Epithelial cell of proximal tubule (primary cell): ENCODE measurements around the gene ZCCHC24. TPM values are rescaled to one million over a fixed set of nuclear protein-coding genes. Genes with fewer than 3 reads are reported as not detected.

Source experiments
- DNase-seq: peaks from one replicate; pipeline ENCODE4 v3.0.0-alpha.2; 2011; ENCODE audit warnings: low read depth
- H3K4me3 ChIP-seq: 2 replicates; pipeline ENCODE4 v1.5.1; 2011; ENCODE audit warnings: low read depth, mild to moderate bottlenecking, low read length
- total RNA-seq: library from RNA; depleted of rRNA; stranded (reverse); fragments of >200 nt; gene quantifications from 2 replicates; pipeline ENCODE4 v1.2.3, GENCODE V29; 2015
- TF ChIP-seq, protein P1 (sequence below): conservative IDR thresholded peaks from 2 replicates; pipeline ENCODE4 v1.5.1; 2012; ENCODE audit warnings: low read depth, mild to moderate bottlenecking, low read length

The ZCCHC24 gene
- total RNA-seq, 1 donor from 2014 or later = 4.7 TPM

- DNase-seq = no peak
- TF ChIP-seq, protein P1, sequence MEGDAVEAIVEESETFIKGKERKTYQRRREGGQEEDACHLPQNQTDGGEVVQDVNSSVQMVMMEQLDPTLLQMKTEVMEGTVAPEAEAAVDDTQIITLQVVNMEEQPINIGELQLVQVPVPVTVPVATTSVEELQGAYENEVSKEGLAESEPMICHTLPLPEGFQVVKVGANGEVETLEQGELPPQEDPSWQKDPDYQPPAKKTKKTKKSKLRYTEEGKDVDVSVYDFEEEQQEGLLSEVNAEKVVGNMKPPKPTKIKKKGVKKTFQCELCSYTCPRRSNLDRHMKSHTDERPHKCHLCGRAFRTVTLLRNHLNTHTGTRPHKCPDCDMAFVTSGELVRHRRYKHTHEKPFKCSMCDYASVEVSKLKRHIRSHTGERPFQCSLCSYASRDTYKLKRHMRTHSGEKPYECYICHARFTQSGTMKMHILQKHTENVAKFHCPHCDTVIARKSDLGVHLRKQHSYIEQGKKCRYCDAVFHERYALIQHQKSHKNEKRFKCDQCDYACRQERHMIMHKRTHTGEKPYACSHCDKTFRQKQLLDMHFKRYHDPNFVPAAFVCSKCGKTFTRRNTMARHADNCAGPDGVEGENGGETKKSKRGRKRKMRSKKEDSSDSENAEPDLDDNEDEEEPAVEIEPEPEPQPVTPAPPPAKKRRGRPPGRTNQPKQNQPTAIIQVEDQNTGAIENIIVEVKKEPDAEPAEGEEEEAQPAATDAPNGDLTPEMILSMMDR = peak; percentile 75
- peak within 1 kb of the TSS; percentile 71 for H3K4me3 ChIP-seq
Observed at GRCh38 chr10:79347226-79347893, 98.1 kb downstream of the ZCCHC24 start, which contains the start of gene PPIF. PPIF (plus strand) TSS chr10:79347469; CDS start chr10:79347549, 80 bp downstream.

GRCh38 chr10:79346388-79347225 lies 98.8 kb downstream of the ZCCHC24 start:
- peak overlapping the region; percentile 14 for H3K4me3 ChIP-seq
- TF ChIP-seq, protein P1 = no peak
- no peak for DNase-seq

- TF ChIP-seq, protein P1 = no peak
- no peak for DNase-seq
- no peak overlapping the region for H3K4me3 ChIP-seq
Observed at GRCh38 chr10:79346012-79346340, 99.4 kb downstream of the ZCCHC24 start.

DNA sequence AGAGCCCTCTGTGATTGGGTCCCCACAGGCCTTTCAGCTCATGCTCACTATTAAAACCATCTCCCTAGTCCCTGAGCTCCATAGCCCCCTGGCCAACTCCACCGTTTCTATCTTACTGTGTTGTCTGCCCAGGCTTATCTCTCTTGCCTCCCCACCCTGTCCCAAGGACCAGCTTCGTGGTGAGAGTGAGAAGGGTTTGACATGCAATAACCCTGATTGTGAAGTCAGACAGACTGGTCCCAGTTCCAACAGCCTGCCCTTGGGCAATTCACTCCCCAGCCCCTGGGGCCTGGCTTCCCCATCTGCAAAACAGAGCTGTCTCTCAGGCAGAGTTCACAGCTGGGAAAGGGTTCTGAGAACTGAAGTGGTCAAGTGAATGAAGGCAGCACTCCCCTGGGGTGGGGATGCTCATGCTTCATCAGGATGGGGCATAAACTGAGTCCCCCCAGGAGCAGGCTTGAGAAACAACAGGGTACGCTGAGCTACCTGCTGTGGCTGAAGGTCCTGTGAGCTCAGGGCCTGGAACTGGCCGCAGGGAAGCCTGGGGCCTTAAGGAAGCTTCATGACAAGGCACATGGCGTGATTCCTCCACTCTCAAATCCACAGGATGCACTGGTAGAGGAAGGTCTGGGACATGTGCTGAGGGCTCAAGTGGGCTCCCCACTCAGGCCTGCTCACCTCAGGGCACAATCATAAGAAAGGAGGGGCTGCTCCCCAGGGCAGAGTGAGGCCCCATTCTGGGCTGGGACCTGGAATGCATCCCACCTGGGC lies 100.0 kb downstream of the ZCCHC24 start:
- TF ChIP-seq, protein P1 = no peak
- no peak for DNase-seq
- no peak overlapping the region for H3K4me3 ChIP-seq

DNA sequence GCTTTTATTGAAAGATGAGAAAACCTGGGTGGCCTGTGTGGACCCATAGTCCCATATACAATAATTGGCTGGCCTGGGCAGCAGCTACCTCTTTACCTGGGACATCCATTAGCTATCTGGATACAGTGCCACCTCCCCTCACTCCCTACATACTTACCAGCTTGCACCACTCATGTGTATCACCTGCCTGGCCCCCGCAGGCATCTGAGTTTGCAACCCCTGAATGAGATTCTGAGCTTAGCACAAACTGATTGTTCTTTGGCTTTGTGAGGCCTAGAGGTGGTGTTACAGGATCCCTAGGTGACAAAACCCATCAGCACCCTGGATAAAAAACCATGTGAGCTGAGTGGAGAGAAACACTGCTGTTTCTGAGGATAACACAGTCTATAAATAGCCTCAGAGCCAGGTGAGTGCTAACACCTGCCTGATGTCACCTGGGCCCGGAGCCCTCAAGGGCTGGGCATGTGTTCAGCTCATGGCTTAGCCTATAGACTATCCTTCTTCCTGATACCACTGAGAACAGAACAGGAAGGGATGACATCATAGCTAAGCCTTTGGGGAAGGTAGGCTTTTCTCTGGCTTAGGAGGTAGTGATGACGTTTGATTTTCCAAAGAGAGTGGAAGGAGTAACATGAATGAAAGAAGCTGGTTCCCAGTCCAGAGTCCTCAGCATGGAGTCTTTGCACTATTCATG lies 100.8 kb downstream of the ZCCHC24 start:
- TF ChIP-seq, protein P1 = no peak
- no peak for DNase-seq
- no peak overlapping the region for H3K4me3 ChIP-seq

DNA sequence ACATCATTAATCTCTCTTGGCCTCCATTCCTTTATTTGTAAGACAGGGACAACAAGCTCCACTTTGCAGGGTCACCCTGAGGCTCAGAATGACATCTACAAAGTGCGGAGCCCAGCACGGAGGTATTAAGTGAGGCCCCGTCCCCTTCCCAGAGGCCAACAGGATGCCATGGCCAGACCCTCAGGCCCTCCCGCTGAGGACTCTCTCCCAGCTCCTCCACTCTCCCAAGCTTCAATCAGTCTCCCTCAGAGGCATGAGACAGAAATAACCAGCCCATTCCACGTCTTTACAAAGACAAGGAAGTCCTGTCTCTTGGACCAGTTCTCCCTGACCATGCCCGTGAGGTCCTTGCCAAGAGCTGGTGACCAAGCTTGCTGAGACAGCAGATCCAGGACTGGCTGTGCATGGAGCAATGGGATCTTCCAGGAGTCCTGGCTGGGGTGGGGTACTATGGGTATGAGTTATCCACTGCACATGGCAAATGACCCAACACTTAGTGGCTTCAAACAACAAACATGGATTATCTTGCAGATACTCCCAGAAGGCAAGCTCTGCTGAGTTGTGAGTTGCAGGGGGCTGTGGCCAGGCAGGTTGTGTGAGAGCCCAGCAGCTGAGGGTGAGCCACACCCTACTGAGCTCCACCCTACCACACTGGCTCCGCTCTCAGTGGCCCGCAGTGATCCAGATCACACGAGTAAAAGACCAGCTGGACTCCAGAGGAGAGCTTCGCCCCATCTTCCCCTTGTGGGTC lies 102.4 kb downstream of the ZCCHC24 start:
- TF ChIP-seq, protein P1 = no peak
- no peak for DNase-seq
- H3K4me3 ChIP-seq = no peak overlapping the region
